SK-N-SH treated with all-trans-retinoic acid at 6 μM for 48 hours (cell line): ENCODE results near the gene ARSK.

Experiments used
- CSDC2 ChIP-seq: fragments of 250-450 bp; sonication (Bioruptor Pico); IDR thresholded peaks from 2 replicates; pipeline ENCODE4 v1.5.0; 2020; ENCODE audit warnings: mild to moderate bottlenecking, moderate library complexity
- TF ChIP-seq, protein P1 (sequence below): fragments of 250-450 bp; sonication (Bioruptor Pico); IDR thresholded peaks from 2 replicates; pipeline ENCODE4 v1.5.1; 2020; ENCODE audit warnings: low read depth, mild to moderate bottlenecking, moderate library complexity

DNA sequence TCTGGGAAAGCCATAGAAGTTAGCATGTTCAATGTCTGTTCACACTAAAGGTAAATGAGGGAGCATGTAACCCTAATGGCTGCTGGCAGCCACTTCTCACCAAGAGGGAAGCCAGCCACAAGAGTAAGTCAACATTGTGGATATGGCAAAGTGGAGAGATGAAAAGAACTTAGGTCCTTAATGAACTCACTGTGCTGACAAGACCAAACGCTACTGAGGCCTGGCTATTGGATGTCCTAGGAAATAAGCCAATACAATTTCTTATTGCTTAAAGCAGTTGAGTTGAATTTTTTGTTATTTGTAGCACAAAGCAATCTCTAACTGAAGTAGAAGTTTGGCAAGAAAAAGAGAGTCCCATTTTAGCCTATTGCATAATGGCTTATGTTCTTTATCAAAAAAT is 71.8 kb downstream of the ARSK start:
- TF ChIP-seq, protein P1, sequence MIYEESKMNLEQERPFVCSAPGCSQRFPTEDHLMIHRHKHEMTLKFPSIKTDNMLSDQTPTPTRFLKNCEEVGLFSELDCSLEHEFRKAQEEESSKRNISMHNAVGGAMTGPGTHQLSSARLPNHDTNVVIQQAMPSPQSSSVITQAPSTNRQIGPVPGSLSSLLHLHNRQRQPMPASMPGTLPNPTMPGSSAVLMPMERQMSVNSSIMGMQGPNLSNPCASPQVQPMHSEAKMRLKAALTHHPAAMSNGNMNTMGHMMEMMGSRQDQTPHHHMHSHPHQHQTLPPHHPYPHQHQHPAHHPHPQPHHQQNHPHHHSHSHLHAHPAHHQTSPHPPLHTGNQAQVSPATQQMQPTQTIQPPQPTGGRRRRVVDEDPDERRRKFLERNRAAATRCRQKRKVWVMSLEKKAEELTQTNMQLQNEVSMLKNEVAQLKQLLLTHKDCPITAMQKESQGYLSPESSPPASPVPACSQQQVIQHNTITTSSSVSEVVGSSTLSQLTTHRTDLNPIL (CRISPR knock-in tag) = no peak
- no peak for TF ChIP-seq CSDC2 (CRISPR knock-in tag)
